Hepatocyte (in vitro differentiated cells): Measurements from ENCODE around the gene TTR.

Experiments
- EZH2phosphoT487 ChIP-seq: fragments of 200-600 bp; sonication (generic); IDR thresholded peaks from one replicate; pipeline ENCODE4 v1.6.1; 2018; ENCODE audit warnings: antibody characterized with exemption, mild to moderate bottlenecking, low read depth, moderate library complexity; ENCODE audit not compliant: unreplicated experiment, severe bottlenecking
- TF ChIP-seq, protein P1 (sequence below): fragments of 200-600 bp; sonication (generic); IDR thresholded peaks from 2 replicates; pipeline ENCODE4 v1.5.1; 2016; ENCODE audit warnings: antibody characterized with exemption, mild to moderate bottlenecking; ENCODE audit not compliant: poor library complexity

DNA sequence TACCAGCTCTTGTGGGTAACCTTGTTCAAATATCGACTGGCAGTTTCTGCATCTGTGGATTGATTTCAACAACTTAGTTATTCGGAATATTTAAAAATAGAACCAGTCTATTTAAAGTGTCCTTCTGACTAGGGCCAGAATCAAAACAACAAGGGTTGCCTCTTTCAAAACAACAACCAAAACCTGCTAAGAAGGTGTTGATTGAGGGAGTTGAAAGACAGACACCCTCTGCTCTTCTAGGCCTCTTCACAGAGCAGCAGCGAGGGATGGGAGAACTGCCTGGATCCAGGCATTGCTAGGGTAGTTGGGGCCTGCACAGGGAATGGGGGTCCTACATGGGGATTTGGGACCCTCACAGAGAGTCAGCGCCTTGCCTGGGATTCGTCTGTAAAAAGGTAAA lies 19.8 kb downstream of the TTR start:
- no peak for TF ChIP-seq EZH2phosphoT487
- TF ChIP-seq, protein P1, sequence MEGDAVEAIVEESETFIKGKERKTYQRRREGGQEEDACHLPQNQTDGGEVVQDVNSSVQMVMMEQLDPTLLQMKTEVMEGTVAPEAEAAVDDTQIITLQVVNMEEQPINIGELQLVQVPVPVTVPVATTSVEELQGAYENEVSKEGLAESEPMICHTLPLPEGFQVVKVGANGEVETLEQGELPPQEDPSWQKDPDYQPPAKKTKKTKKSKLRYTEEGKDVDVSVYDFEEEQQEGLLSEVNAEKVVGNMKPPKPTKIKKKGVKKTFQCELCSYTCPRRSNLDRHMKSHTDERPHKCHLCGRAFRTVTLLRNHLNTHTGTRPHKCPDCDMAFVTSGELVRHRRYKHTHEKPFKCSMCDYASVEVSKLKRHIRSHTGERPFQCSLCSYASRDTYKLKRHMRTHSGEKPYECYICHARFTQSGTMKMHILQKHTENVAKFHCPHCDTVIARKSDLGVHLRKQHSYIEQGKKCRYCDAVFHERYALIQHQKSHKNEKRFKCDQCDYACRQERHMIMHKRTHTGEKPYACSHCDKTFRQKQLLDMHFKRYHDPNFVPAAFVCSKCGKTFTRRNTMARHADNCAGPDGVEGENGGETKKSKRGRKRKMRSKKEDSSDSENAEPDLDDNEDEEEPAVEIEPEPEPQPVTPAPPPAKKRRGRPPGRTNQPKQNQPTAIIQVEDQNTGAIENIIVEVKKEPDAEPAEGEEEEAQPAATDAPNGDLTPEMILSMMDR = no peak
